NCI-H1694 treated with DMSO at 0.1 percent for 48 hours (cell line): Measurements from ENCODE around the gene ERLEC1.
"Not testable (repeated sequence)": the region's sequence is repeated elsewhere in the genome, so short reads cannot be mapped to it uniquely, and the experiment has no call there.

Source experiments
- DNase-seq: peaks from one replicate; lab custom pipeline; 2025; lab: John Stamatoyannopoulos, UW

Gene ERLEC1

DNA sequence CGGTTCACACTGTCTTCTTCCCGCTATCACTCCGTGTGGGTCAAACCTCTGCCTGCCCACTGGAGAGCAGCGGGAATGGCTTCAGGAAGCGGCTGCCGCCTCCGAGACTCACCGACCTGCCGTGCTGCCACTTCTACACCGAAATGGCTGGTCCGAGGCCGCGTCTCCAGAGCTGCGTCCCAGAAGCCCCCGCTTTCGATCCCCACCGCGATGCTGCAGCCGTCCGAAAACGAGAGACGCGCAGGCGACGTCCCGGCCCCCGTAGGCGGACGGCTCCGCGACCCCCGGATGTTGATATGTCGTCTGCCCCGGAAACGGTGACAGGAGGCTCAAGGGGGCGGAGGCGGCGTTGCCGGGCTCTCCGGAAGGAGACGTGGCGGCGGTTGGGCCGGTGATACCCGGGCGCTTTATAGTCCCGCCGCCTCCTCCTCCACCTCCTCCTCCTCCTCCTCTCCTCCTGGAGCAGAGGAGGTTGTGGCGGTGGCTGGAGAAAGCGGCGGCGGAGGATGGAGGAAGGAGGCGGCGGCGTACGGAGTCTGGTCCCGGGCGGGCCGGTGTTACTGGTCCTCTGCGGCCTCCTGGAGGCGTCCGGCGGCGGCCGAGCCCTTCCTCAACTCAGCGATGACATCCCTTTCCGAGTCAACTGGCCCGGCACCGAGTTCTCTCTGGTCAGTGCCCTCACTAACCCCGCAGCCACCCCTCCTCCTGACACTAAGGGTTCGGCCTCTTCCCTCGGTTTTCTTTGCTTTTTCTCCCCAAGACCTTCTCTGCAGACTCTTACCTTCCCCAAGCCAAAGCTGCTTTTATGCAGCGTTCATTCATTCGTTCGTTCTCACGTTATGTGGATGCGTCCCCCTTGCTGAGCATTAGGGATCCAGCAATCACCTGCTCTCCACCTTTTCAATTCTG is at the start of gene ERLEC1, which contains the start of gene ASB3:
Gene ERLEC1 (plus strand): TSS at position 340 of the 909 bp plus-strand sequence. CDS start 167 bp downstream, at position 507.
Gene ASB3 (minus strand): TSS at position 249 of the 909 bp plus-strand sequence. CDS start 21,381 bp downstream, outside the sequence.
- peak; percentile 87 for DNase-seq

DNA sequence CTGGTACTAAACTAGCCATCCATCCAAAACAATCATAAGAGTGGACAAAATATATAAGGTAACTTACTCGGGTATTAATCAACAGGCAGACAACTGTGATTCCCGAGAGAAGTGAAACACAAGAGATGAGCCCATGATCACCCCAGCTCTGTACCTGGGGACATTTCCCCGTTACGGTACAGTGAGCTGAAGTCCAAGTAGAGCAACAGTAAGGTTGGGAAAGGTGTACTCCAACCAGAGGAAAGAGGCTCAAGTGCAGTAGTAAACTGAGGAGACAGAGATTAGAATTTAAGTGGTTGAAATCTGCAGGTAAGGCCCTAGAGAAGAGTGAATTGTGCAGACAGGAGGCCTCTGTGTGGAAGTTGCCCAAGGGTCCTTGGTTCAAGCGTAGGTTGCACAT is 49.8 kb upstream of the ERLEC1 start:
- no peak for DNase-seq

- no peak for DNase-seq
Measured at GRCh38 chr2:53739032-53739431, 47.8 kb upstream of the ERLEC1 start.

DNA sequence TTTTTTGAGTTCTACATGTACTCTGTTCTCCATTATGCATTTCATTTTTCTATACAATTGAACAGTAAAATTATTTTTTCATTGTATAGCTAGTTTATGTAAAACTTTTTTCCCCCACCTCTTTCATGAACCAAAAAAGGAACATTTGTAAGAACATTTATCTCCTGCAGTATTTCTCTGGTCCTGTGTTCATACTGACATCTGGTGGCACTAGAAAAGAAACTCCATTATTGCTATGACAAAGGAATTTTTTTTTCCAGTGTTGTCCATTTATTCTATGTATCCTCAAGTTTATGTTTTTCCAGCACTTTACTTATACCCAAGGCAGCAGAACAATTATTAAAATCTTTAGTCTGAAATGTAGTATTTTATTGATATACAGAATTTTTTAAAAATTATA is 46.7 kb upstream of the ERLEC1 start:
- DNase-seq: peak; percentile 29

- no peak for DNase-seq
Measured at GRCh38 chr2:53744395-53745065, 42.3 kb upstream of the ERLEC1 start.

- no peak for DNase-seq
Measured at GRCh38 chr2:53750041-53750768, 36.6 kb upstream of the ERLEC1 start.

- no peak for DNase-seq
Measured at GRCh38 chr2:53751728-53752127, 35.1 kb upstream of the ERLEC1 start.

DNA sequence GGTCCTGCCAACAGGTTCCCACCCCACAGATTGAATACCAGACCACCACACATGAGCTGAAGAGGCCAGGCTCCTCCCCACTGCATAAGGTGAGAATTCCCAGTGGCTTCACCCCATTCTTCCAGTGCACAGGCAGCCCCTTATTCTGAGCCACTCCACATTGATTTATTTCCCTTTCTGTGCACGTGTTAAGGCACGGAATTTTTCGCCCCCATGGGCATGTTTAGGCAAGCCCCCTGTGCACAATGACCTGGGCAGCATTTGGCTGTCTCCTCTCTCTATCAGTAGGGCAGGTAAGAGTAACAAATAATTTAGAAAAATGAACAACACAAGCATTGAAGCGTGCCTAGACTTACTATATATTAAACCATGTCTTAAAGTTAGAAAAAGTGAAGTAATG is 34.5 kb upstream of the ERLEC1 start:
- DNase-seq: no peak

DNA sequence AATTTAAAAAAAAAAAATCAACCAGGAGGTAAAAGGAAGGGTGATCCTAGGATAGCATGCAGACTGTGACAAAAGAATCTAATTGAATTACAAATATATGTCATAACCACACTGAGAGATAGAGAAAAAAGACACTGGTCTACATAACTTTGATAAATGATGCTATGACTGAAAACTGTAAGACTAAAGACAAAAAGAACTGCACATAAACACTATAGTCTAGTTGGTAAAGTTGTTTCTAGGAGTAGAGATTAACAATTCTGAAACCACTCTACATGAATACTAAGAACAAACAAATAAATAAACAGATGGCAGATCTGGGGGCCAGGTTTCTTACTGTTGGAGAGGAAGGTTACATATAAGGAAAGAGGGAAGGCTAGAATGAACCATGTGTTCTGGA is 33.8 kb upstream of the ERLEC1 start:
- no peak for DNase-seq

GRCh38 chr2:53755121-53755520 is 31.7 kb upstream of the ERLEC1 start:
- no peak for DNase-seq

DNA sequence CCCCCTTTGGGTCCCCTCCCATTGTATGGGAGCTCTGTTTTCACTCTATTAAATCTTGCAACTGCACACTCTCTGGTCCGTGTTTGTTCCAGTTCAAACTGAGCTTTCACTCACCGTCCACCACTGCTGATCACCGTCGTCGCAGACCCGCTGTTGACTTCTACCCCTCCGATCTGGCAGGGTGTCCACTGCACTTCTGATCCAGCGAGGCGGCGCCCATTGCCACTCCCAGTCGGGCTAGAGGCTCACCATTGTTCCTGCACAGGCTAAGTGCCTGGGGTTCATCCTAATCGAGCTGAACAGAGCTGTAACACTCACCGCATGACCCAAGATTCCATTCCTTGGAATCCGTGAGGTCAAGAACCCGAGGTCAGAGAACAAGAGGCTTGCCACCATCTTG is 30.2 kb upstream of the ERLEC1 start:
- no peak for DNase-seq

GRCh38 chr2:53757206-53757605 is 29.6 kb upstream of the ERLEC1 start:
- not testable (repeated sequence) for DNase-seq

- no peak for DNase-seq
Measured at GRCh38 chr2:53765767-53766166, 21.1 kb upstream of the ERLEC1 start.

DNA sequence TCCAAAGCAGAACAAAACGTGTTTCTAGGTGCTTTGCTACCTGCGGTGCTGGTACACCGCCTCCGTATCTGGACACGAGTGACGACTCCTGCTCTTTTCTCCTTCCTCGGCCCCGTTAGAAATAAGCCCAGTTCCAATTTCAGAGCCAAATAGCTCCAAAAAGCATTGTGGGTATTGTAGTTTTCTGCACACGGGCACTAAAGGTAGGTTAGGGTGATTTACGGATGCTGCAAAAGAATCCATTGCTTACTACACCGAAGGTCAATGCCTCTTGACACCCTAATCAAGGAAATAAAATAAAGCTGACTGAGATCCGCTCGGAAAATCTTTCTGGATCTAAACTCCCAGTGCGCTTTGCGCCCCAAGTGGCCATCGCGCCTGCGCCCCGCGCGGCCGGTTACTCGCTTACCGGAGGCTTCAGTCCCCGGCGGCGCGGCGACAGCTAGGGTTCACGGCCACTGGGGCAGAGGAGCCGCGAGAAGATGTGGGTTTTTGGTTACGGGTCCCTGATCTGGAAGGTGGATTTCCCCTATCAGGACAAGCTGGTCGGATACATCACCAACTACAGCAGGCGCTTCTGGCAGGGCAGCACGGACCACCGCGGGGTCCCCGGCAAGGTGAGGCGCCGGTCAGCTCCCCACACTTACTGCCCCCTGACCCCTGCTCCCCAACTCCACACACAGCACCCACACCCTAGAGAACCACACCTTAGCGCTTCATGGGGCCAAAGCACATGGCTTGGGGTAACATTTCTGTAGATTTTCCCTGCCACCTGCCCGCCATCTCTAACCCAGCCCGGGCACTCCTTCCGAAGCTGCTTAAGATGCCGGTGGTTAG is 19.2 kb upstream of the ERLEC1 start, which contains the start of gene CHAC2:
Gene CHAC2 (plus strand): TSS at position 400 of the 837 bp plus-strand sequence. CDS start 83 bp downstream, at position 483.
- peak; percentile 90 for DNase-seq

DNA sequence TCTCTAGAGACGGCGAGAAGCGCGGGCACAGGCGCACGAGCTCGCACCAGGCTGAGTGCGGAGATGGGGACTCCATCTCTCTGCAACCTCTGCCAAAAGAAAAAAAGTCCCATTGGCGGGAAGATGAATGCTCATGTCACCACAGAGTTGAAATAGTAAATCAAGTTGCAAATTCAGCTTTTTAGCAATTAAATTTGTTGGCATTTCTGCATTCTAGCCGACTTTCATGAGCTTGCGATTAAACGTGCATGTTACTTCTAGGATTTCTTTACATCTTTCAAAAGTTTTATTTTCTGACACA is 18.7 kb upstream of the ERLEC1 start:
- DNase-seq: peak; percentile 33

GRCh38 chr2:53769318-53769945 is 17.4 kb upstream of the ERLEC1 start:
- no peak for DNase-seq

- no peak for DNase-seq
Measured at GRCh38 chr2:53770264-53770663, 16.6 kb upstream of the ERLEC1 start.

GRCh38 chr2:53777134-53777533 is 9.7 kb upstream of the ERLEC1 start:
- DNase-seq: no peak

GRCh38 chr2:53778536-53779162 is 8.2 kb upstream of the ERLEC1 start:
- DNase-seq: no peak

DNA sequence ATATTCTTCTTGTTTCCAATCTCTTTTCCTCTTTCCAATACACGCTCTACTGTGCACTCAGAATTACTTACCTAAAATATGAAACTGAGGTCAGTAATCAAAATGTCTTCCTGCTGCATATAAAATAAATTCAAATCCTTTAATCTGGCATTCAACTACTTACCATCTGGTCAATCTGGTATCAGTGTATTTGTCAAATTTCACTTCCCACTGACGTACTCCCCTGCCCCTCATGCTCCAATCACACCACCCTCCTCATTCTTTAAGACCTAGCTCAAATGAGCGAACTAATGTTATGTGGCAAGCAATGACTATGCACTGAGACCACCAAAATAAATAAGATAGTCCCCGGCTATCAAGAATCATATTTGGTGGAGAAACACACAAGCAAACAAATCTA is 6.8 kb upstream of the ERLEC1 start:
- DNase-seq: no peak

DNA sequence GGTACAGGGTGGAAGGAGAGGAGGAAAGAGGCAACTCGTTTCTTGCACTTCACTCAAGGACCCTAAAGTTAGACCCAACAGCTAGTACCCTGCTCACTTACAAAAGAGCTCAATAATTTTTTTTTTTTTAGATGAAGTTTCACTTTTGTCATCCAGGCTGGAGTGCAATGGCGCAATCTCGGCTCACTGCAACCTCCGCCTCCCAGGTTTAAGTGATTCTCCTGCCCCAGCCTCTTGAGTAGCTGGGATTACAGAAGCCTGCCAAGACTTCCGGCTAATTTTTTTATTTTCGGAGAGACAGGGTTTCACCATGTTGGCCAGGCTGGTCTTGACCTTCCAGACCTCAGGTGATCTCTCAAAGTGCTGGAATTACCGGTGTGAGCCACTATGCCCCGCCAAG is 4.2 kb upstream of the ERLEC1 start:
- no peak for DNase-seq
